Effector CD4-positive, alpha-beta T cell (primary cell): ENCODE data around the gene CCDC183.
"Not testable (repeated sequence)": the region's sequence is repeated elsewhere in the genome, so short reads cannot be mapped to it uniquely, and the experiment has no call there.

Experiments used
- DNase-seq: peaks from one replicate; pipeline ENCODE4 v3.0.0-alpha.2; 2020

The CCDC183 gene

DNA sequence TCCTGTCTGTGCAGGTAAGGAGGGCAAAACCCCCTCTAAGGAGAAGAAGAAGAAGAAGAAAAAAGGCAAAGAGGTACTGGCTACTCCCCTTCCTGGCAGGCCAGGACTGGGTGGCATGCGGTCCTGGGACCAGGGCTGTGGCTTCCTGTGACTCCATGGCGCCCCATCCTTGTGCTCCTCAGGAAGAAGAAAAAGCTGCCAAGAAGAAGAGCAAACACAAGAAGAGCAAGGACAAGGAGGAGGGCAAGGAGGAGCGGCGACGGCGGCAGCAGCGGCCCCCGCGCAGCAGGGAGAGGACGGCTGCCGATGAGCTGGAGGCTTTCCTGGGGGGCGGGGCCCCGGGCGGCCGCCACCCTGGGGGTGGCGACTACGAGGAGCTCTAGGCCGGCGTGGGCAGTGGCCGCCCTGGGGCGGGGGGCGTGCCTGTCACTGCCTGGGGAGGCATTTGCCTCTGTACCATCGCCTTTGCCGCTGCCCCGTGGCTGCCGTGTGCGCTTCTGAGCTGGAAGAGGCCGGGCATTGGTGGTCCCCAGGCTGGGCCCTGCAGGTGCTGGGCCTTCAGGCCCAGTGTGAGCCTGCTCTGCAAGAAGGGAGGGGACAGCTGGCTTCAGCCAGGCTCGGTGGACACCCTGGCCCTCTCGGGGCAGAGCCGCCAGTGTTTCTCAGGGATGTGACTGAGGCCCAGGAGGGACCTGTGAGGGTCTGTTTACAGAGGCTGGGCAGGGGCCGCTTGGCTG is 44.2 kb downstream of the CCDC183 start:
- no peak for DNase-seq

DNA sequence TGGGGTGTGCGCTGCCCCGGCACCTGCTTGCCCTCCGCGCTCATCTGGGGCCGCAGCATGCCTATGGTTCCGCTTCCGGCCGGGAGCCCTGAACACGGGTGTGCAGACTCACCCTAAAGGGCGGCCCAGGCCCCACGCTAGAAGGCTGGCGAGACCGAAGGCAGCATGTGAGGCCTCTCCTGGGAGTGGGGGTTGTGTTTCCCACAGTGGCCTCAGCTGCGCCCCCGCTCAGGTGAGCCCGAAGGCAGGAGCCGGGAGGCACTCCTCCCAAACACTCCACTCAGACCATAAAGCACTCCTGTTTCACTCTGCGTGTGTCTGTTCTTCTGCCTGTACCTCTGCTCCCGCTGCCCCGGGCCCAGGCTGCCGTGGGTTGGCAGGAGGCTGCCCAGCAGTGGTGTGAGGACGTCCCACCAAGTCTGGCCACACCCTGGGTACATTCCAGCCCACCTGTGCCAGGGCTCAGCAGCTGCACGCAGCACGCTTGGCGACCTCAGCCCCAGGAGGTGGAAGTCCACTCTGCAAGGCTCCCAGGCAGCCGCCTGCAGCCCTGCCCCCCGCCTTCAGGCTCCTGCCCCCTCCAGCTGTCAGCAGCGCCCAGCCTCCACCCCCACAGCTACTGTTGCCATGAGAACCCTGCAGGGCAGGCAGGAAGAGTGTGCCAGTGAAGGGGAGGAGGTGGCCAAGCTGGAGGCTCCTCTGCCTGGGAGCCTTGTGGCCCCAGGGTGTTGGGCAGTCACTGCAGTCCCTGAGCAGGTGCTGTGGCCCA is 44.9 kb downstream of the CCDC183 start:
- DNase-seq: no peak

DNA sequence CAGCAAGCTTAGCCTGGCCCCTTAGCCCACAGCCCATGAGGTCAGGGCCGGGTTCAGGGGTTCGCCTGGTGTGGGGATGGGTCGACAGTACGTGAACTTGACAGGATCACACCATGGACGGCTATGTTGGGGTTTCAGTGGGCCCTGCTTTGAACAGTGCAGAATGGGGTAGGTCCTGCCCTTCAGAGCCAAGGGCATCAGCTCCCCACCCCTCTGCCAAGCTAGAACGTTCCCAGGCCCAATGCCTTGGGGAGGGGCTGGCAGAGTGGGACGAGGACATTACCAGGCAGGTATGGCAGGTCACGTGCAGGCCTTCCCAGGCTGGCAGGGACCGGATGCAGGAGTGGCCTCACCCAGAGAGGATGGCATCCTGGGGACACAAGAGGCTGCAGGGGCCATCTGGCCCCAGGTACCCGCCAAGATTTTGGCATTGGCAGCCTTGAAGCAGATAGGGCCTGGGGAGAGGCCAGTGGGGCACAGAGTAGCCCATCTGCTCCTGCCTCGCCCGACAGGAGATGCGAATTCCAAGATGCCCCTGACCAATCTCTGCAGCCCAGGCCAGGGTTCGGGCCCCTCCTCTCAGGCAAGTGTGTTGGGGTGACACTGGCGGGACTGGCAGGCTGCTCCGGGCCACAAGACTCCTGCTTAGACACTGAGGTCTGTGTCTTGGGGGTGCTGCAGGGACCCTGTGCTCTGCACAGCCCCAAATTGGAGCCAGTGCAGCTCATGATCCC is 45.7 kb downstream of the CCDC183 start:
- not testable (repeated sequence) for DNase-seq

DNA sequence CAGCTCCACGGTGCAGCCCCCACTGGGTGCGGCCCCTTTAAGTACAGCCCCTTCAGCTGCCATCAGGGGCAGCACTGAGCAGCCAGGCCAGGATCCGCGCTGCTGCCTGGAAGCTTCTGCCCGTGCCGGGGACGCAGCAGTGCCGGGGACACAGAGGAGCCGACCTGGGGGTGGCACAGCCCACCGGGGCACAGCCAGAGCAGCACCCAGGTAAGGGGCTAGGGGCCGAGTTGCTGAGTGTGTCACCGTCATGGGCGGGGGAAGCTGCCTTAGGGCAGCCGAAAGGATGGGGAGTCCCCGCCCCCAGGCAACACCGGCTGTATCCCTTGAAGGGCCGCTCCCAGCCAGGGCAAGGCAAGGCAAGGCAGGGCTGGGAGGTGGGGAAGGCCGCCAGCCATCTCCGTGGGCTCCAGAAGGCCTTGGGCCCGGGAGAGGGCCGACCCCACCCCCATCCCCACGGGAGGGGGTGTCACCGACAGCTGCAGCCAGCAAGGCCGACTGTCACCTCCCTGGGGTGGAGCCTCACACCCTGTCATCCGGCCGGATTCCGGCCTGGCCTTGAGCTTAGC is 46.3 kb downstream of the CCDC183 start, which contains the start of gene AJM1:
Gene AJM1, plus strand, starts transcription at position 99 of the 569 bp plus-strand sequence. CDS start 1,937 bp downstream, outside the sequence.
- DNase-seq: peak; percentile 74

DNA sequence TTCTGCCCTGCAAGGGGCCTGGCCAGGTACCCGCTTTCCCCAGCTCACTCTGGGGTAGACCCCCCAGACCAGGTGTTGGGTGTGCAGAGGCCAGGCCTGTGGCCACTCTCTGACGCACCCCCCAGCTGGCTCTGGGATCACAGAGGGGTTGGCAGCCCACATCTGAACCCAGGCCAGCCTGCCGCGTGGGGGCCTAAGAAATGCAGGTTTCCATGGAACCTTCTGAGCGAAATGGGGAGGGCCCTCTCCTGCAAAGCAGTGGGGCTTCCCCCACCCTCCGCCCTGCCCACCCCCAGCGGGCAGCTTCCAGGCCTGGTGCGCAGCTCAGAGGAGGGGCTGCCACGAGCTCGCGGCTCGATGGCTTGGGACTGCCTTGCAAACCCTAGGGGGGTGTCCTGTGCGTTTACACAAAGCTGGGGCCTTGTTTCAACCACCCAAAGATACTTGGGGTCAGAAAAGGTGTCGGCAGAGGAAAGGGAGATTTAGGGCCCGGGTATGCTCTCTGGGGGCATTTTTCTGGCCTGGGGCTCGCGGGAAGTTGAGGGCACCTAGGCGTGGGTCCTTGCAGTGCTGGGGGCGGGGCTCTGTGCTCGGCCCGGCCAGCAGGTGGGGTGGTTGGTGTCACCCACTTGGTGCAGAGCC is 47.1 kb downstream of the CCDC183 start:
- DNase-seq: not testable (repeated sequence)

DNA sequence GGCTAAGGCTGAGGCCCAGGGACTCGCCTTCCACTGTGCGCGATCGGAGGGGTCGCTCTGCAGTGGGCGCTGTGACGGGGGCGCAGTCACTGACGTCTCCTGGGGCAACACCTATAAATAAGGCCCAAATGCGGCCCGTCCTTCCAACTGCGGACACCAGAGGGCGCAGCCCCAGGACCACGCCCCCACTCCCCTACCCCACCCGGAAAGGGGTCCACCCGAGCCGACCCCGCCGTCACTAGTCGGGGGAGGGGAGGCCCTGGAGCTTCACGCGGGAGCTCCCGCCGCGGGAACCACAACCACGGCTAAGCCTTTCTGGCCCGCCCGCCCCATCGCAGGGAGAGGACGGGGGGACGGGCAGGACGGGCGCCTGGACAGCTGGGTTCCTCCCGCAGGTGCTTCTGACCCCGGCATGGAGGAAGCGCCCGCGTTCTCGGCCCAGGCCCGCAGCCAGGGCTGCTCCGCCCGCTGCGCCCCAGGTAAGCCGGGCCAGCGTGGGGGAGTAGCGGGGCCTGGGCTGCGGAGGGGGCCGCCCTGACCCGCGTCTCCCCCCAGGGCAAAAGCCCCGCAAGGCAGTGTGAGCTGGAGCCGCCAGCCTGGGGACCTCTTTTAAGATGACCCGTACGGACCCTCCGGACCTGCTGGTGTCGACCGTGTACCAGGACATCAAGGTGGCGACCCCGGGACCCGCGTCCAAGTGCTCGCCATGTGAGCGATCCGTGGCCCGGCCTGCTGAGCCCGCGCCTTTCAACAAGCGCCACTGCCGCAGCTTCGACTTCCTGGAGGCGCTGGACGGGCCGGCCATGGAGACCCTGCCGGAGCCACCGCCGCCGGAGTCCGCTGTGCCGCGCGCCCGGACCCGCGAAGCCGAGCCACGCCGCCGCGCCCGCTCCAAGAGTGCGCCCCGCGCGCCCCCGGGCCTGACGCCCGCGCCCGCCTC is 47.9 kb downstream of the CCDC183 start:
- DNase-seq: peak; percentile 41

DNA sequence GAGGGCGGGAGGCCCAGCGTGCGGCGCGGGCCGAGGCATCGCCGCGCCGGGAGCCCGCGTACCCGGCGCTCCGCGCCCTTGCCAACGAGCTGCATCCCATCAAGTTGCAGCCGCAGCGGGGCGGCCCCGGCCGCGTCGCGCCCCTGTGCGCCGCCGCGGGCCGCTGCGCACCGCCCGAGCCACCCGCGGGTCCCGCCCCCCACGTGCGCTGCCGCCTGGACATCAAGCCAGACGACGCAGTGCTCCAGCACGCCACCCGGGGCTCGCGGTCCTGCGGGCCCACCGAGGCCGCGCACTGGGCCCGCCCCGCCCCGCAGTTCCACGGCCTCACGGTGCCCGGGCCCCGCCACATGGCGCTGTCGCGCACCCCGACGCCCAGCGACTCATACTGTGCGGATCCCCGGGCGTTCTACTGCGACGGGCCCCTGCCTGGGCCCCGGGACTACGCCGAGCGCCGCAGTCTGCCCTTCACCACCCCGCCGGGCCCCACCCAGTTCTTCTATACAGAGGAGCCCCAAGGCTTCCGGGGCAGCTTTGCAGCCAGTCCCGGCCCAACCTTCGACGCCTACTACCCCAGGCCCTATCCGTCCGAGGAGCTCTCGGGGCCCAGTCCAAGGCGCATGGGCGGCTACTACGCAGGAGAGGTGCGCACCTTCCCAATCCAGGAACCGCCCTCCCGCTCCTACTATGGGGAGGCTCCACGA is 48.8 kb downstream of the CCDC183 start:
- no peak for DNase-seq

DNA sequence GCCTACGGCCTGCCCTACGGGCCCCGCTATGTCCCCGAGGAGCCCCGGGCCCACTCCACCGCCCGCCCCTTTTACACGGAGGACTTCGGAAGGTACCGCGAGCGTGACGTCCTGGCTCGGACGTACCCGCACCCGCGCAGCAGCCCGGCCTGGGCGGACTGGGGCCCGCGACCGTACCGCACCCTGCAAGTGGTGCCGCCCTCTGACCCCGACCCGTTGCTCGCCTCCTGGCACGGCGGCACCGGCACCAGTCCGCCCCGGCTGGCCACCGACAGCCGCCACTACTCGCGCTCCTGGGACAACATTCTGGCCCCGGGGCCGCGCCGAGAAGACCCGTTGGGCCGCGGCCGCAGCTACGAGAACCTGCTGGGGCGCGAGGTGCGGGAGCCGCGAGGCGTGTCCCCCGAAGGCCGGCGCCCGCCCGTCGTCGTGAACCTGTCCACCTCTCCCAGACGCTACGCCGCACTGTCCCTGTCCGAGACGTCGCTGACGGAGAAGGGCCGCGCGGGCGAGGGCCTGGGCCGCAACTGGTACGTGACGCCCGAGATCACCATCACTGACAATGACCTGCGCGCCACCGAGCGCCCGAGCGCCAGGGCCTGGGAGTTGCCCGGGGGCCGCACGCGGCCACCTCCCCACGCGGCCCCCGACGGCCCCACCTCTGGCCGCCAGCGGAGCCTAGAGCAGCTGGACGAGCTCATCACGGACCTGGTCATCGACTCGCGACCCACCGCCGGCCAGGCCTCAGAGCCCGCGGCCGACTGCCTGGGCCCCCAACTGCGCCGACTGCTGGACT is 49.5 kb downstream of the CCDC183 start:
- DNase-seq: no peak

DNA sequence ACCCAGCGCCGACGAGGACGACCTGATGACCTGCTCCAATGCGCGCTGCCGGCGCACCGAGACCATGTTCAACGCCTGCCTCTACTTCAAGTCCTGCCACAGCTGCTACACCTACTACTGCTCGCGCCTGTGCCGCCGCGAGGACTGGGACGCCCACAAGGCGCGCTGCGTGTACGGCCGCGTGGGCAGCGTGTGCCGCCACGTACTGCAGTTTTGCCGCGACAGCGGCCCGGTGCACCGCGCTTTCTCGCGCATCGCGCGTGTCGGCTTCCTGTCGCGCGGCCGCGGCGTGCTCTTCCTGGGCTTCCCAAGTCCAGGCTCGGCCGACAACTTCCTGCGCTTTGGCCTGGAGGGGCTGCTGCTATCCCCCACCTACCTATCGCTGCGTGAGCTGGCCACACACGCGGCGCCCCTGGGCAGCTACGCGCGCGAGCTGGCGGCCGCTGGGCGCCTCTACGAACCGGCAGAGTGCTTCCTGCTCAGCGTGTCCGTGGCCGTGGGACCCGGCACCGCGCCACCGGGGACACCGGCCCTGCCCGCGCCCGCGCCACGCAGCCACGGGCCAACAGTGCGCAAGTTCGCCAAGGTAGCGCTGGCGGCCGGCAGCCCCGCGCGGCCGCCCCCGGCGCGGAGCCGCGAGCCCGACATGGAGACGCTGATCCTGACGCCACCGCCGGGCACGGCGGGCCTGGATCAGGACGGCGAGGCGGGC is 50.4 kb downstream of the CCDC183 start:
- DNase-seq: no peak

DNA sequence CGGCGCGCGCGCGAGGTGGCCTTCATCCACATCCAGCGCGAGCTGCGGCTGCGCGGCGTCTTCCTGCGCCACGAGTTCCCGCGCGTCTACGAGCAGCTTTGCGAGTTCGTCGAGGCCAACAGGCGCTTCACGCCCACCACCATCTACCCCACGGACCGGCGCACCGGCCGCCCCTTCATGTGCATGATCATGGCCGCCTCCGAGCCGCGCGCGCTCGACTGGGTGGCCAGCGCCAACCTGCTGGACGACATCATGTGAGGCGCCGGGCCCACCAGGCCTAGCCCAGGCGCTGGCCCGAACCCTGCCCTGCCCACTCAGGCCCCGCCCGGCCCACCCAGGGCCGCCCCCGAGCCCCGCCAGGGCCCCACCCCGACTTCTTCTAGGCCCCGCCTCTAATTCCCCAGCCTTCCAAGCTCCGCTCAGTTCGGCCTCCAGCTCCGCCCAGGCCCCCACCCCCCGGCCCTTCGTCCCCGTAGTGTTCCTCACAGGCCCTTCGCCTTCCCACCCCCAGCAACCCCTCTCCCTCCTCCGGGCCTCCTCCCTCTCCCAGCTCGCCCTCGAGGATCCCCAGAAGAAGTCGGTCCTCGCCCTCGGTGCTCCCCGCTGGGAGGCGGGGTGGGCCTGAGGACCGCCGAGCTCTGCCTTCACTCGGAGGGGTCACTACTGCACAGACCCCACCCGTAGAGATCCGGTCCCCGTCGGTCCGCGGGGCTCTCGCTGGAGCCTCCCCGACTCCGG is 51.1 kb downstream of the CCDC183 start:
- no peak for DNase-seq

DNA sequence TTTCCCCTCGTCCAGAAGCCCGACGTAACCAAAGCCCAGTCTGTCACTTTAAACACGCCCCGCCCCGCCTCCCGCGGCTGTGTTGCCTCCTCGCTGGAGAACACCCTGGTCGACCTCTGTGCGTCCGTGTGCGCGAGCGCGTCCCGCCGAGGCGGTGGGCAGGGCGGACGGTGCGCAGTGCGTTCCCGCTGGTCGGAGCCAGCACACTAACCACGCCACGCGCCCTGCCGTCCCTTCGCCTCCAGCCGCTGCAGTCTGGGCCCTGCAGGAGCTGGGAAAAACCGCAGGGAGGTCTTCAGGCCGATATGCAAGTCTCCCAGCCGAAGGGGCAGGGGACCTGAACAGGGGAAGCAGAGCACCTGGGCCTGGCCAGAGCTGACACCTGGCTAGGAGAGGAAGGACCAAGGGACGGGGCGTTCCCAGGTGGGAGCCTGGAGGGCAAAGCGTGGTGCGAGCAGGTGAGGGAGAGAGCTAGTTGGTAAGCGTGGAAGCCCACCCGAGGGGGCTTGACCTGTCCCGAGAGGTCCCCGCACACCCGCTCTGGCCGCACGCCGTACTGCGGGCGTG is 51.8 kb downstream of the CCDC183 start:
- peak; percentile 50 for DNase-seq

DNA sequence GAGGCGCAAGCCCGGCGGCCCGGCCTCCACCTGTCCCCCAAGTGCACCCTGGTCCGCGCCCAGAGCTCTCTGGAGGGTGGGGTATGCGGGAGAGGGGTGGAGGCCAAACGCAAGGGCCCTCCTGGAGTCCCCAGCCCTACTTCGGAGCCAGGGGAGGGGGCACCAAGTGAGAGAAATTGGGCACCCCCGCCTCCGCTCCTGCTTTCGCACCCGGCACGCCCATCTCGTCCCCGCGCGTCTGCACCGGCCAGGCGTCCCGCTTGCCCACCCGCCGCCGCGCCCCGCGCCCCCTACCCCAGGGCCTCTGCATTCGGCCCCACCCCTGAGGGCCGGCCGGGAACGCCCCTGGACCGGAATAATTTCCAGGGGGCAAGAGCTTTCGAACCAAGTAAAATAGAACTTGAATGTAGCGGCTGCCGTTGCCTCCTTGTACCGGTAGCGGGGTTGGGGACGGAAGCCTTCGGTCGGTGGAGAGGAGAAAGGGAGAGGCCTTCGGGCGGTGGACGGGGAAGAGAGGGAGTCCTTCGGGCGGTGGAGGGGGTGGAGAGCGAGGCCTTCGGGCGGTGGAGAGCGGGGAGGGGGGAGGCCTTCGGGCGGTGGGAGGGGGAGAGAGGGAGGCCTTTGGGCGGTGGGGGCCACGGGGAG is 52.4 kb downstream of the CCDC183 start:
- no peak for DNase-seq

DNA sequence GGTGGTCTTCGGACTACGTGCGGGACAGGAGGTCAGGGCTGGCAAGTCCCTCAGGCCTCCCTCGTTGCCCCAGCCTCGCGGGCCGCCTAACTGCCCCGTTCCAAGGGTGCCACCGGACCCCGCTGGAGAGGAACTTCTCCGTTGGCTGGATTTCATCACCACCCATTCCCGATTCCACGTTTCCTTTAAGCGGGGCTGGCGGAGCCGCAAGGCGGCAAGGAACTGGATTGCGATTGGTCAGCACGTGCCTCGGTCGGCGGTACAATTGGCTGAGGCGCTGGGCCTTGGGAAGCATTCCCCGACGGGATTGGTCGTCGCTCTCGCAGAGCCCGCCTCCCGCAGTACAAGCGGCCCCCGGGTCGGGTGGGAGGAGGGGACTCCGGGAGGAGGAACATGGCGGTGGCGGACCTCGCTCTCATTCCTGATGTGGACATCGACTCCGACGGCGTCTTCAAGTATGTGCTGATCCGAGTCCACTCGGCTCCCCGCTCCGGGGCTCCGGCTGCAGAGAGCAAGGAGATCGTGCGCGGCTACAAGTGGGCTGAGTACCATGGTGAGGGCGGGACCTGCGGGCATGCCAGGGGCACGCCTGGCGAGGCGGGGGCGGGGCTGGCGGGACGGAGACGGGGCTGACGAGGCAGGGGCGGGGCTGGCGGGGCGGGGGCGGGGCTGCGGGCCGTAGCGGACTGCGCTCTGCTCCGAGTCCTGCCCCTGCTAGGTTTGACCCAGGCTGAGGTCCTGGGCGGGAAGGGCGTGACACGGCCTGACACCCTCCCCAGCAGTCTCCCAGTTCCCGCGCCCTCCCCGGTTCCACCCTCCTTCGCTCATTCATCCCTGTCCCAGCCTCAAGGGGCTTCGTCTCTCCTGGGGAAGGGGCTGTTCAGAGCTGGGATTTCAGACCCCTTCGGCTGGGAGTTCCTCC is 53.2 kb downstream of the CCDC183 start, which contains the start of gene PHPT1:
Gene PHPT1, plus strand, starts transcription at position 372 of the 922 bp plus-strand sequence. Its CDS starts 22 bp downstream, at position 394.
- DNase-seq: peak; percentile 96

DNA sequence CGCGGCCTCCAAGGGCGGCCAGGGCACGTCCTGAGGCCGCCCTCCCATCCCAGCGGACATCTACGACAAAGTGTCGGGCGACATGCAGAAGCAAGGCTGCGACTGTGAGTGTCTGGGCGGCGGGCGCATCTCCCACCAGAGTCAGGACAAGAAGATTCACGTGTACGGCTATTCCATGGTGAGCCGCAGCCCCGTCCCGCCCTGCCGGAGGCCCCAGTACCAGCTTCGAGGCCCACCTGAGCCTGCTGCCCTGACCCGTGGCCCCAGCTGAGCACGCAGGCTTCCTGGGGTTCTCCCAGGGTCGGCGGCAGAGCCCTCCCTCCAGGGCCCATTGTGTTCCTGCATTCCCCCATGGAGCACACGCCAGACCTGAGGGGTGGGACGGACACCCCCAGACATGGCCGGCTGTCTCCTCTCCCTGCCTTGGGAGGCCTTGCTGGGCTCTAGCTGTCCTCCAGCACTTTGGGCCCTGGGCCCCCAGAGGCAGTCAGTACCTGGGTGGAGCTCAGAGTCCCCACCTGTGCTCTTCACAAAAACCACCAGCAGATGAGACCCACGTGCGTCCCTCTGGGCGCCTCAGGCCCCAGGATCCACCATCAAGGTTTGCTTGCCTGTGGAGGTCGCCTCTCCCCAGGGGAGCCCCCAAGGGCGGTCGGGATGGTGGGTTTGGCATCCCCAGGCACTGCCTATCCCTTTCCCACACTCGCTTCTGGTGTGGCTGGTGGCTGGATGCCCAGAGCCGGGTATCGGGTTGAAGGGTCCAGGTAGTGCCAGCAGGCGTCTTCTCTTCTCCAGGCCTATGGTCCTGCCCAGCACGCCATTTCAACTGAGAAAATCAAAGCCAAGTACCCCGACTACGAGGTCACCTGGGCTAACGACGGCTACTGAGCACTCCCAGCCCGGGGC is 54.1 kb downstream of the CCDC183 start:
- no peak for DNase-seq
